Cardiac muscle cell (in vitro differentiated cells and primary cell): ENCODE measurements around the gene ZMYND10. TPM values are rescaled to one million over a fixed set of nuclear protein-coding genes. Genes with fewer than 3 reads are reported as not detected.

Experiments used
- DNase-seq, 2 donors: peaks; one replicate each; pipeline versions ENCODE4 v3.0.0 to v3.0.0-alpha.2; 2010 to 2017; ENCODE audit warnings: low read depth in 1 of 2, low spot score in 1 of 2
- H3K27ac ChIP-seq: fragments of 200-600 bp; sonication (generic); 2 replicates; pipeline ENCODE4 v1.5.1; 2016
- H3K27me3 ChIP-seq: fragments of 200-600 bp; sonication (generic); 2 replicates; pipeline ENCODE4 v1.6.0; 2016; ENCODE audit warnings: control low read depth
- H3K36me3 ChIP-seq: fragments of 200-600 bp; sonication (generic); 2 replicates; pipeline ENCODE4 v1.5.1; 2016; ENCODE audit warnings: control low read depth
- H3K4me1 ChIP-seq: fragments of 200-600 bp; sonication (generic); 2 replicates; pipeline ENCODE4 v1.8.1; 2017; ENCODE audit warnings: low read depth, mild to moderate bottlenecking, mixed run types
- H3K4me3 ChIP-seq: fragments of 200-600 bp; sonication (generic); 2 replicates; pipeline ENCODE4 v1.5.1; 2016; ENCODE audit warnings: mild to moderate bottlenecking
- H3K9me3 ChIP-seq: fragments of 200-600 bp; sonication (generic); 2 replicates; pipeline ENCODE4 v1.5.1; 2017; ENCODE audit warnings: low read depth, mild to moderate bottlenecking, control low read depth
- CTCF ChIP-seq: IDR thresholded peaks from 2 replicates; pipeline ENCODE4 v1.5.1; 2012; ENCODE audit warnings: low read depth, mild to moderate bottlenecking, low read length
- polyA plus RNA-seq: library from polyadenylated mRNA; unstranded; fragments of >200 nt; fragmentation: Nextera tagmentation; extraction: Ambion mirVana; gene quantifications from 2 replicates; pipeline ENCODE4 v1.2.1, GENCODE V29; 2016
- total RNA-seq: library from RNA; depleted of rRNA; stranded (reverse); fragments of >200 nt; gene quantifications from 2 replicates; pipeline ENCODE4 v1.2.3, GENCODE V29; 2016

The ZMYND10 gene
- total and polyA plus RNA-seq, 2 experiments from 2014 or later = 1.8 to 2.8 TPM

- peaks cover 10% of the 10 kb centered on the region for H3K4me1 ChIP-seq
- no peaks in the 10 kb centered on the region for H3K9me3 ChIP-seq
- H3K4me3 ChIP-seq = peak overlapping the region; percentile 54
- no peak for DNase-seq
- no peaks in the 10 kb centered on the region for H3K36me3 ChIP-seq
- no peak for TF ChIP-seq CTCF
- no peak overlapping the region for H3K27ac ChIP-seq
- H3K27me3 ChIP-seq = no peaks in the 10 kb centered on the region
Measured at GRCh38 chr3:50297896-50298725, 47.4 kb downstream of the ZMYND10 start.

- Histone ChIP-seq H3K27me3 (no peaks in the 10 kb centered on the region), H3K4me1 (peaks cover 7% of the 10 kb centered on the region), H3K4me3 (no peak overlapping the region), H3K27ac (no peak overlapping the region), H3K9me3 (no peaks in the 10 kb centered on the region), H3K36me3 (no peaks in the 10 kb centered on the region)
- DNase-seq = no peak
- no peak for TF ChIP-seq CTCF
Measured at GRCh38 chr3:50297384-50297775, 48.2 kb downstream of the ZMYND10 start.

GRCh38 chr3:50296721-50297383 is 48.7 kb downstream of the ZMYND10 start:
- peaks cover 7% of the 10 kb centered on the region for H3K4me1 ChIP-seq

GRCh38 chr3:50295553-50296431 is 49.7 kb downstream of the ZMYND10 start:
- H3K27me3 ChIP-seq = no peaks in the 10 kb centered on the region
- DNase-seq = no peak
- no peak for TF ChIP-seq CTCF
- no peak overlapping the region for H3K4me3 ChIP-seq
- H3K36me3 ChIP-seq = no peaks in the 10 kb centered on the region
- H3K4me1 ChIP-seq = peaks cover 10% of the 10 kb centered on the region
- no peak overlapping the region for H3K27ac ChIP-seq
- no peaks in the 10 kb centered on the region for H3K9me3 ChIP-seq

More at GRCh38 chr3:50296721-50297383, 48.7 kb downstream of the ZMYND10 start:
- Histone ChIP-seq H3K9me3 (no peaks in the 10 kb centered on the region), H3K27me3 (no peaks in the 10 kb centered on the region), H3K36me3 (no peaks in the 10 kb centered on the region), H3K4me3 (no peak overlapping the region), H3K27ac (no peak overlapping the region)
- no peak for DNase-seq
- no peak for TF ChIP-seq CTCF
